GM23248 (cell line): ENCODE results near the gene RPP25L. TPM values are rescaled to one million over a fixed set of nuclear protein-coding genes. Genes with fewer than 3 reads are reported as not detected.

Experiments
- DNase-seq: peaks from one replicate; pipeline ENCODE4 v3.0.0-alpha.2; 2015
- H2AFZ ChIP-seq: fragments of 200-600 bp; sonication (generic); 2 replicates; pipeline ENCODE4 v1.6.1; 2016; ENCODE audit warnings: antibody characterized with exemption
- H3F3A ChIP-seq: fragments of 200-600 bp; sonication (generic); 2 replicates; pipeline ENCODE4 v1.6.1; 2016; ENCODE audit warnings: mild to moderate bottlenecking, antibody characterized with exemption, mixed run types; ENCODE audit not compliant: insufficient read depth
- H3K27ac ChIP-seq: fragments of 200-600 bp; sonication (generic); 2 replicates; pipeline ENCODE4 v1.5.1; 2016; ENCODE audit warnings: mild to moderate bottlenecking
- H3K27me3 ChIP-seq: fragments of 200-600 bp; sonication (generic); replicated peaks from 2 replicates; pipeline ENCODE4 v1.6.1; 2016; ENCODE audit warnings: mild to moderate bottlenecking; ENCODE audit not compliant: insufficient read depth
- H3K36me3 ChIP-seq: fragments of 200-600 bp; sonication (generic); 2 replicates; pipeline ENCODE4 v1.6.1; 2016; ENCODE audit warnings: low read depth, mild to moderate bottlenecking
- H3K4me1 ChIP-seq: fragments of 200-600 bp; sonication (generic); 2 replicates; pipeline ENCODE4 v1.6.1; 2016; ENCODE audit warnings: mild to moderate bottlenecking; ENCODE audit not compliant: insufficient read depth
- H3K4me2 ChIP-seq: fragments of 200-600 bp; sonication (generic); one replicate; pipeline ENCODE4 v1.6.1; 2016; ENCODE audit warnings: mild to moderate bottlenecking; ENCODE audit not compliant: unreplicated experiment
- H3K4me3 ChIP-seq: fragments of 200-600 bp; sonication (generic); 2 replicates; pipeline ENCODE4 v1.5.1; 2016; ENCODE audit warnings: mild to moderate bottlenecking
- H3K79me2 ChIP-seq: fragments of 200-600 bp; sonication (generic); 2 replicates; pipeline ENCODE4 v1.6.1; 2016; ENCODE audit warnings: mild to moderate bottlenecking; ENCODE audit not compliant: insufficient read depth
- H3K9ac ChIP-seq: fragments of 200-600 bp; sonication (generic); 2 replicates; pipeline ENCODE4 v1.6.1; 2016; ENCODE audit warnings: mild to moderate bottlenecking
- H3K9me2 ChIP-seq: fragments of 200-600 bp; sonication (generic); 2 replicates; pipeline ENCODE4 v1.6.1; 2016; ENCODE audit warnings: mixed run types, mild to moderate bottlenecking, moderate library complexity; ENCODE audit not compliant: insufficient read depth
- H3K9me3 ChIP-seq: fragments of 200-600 bp; sonication (generic); one replicate; pipeline ENCODE4 v1.6.1; 2017; ENCODE audit warnings: low read depth
- H4K20me1 ChIP-seq: fragments of 200-600 bp; sonication (generic); 2 replicates; pipeline ENCODE4 v1.6.0; 2016; ENCODE audit not compliant: insufficient read depth
- EZH2 ChIP-seq: fragments of 200-600 bp; sonication (generic); IDR thresholded peaks from 2 replicates; pipeline ENCODE4 v1.6.1; 2018; ENCODE audit warnings: antibody characterized with exemption, mild to moderate bottlenecking; ENCODE audit not compliant: insufficient read depth, poor library complexity, severe bottlenecking
- EZH2phosphoT487 ChIP-seq: fragments of 200-600 bp; sonication (generic); IDR thresholded peaks from 2 replicates; pipeline ENCODE4 v1.6.1; 2018; ENCODE audit warnings: antibody characterized with exemption, moderate library complexity, mild to moderate bottlenecking, low read depth; ENCODE audit not compliant: insufficient read depth
- WGBS, 2 experiments: methylation state at CpG; one replicate each; pipeline ENCODE4 v1.1.6; 2015 to 2017; ENCODE audit warnings: low lambda C conversion rate in 2 of 2, low coverage in 1 of 2; ENCODE audit errors: missing lambda C conversion rate in 2 of 2; 5-methylcytosine and 5-hydroxymethylcytosine counted together
- in situ Hi-C: fragments of 300-500 bp; cut with MboI; formaldehyde crosslinking; loops from 2 replicates; pipeline ENCODE4 v1.15.0; 2020
- polyA plus RNA-seq: library from polyadenylated mRNA; unstranded; fragments of >200 nt; fragmentation: Nextera tagmentation; extraction: Ambion mirVana; gene quantifications from 2 replicates; pipeline ENCODE4 v1.2.1, GENCODE V29; 2016
- total RNA-seq: library from RNA; depleted of rRNA; stranded (reverse); fragments of >200 nt; shearing (Covaris generic); gene quantifications from 2 replicates; pipeline ENCODE4 v1.2.3, GENCODE V29; 2014

The RPP25L gene
- total and polyA plus RNA-seq, 2 experiments from 2014 or later: 16.9 to 21.0 TPM

GRCh38 chr9:34570809-34571480 is 41.0 kb downstream of the RPP25L start:
- Histone ChIP-seq H3K27me3 (peaks cover 21% of the 10 kb centered on the region), H3K4me1 (no peaks in the 10 kb centered on the region), H3K9ac (no peak overlapping the region), H3K79me2 (no peaks in the 10 kb centered on the region), H3K4me3 (no peak overlapping the region), H3F3A (no peaks in the 10 kb centered on the region), H2AFZ (no peak overlapping the region), H3K36me3 (no peaks in the 10 kb centered on the region), H3K4me2 (no peak overlapping the region), H3K9me2 (no peaks in the 10 kb centered on the region), H3K9me3 (no peaks in the 10 kb centered on the region), H4K20me1 (no peaks in the 10 kb centered on the region), H3K27ac (no peak overlapping the region)
- 67 to 71% methylated on average over 7 of the region's 7 CpGs for WGBS, 2 experiments
- in situ Hi-C loops: no loop called here
- no peak for DNase-seq
- TF ChIP-seq EZH2phosphoT487 (no peak), EZH2 (no peak)

GRCh38 chr9:34570376-34570775 is 41.5 kb downstream of the RPP25L start:
- Histone ChIP-seq H3K4me2 (no peak overlapping the region), H3K9me2 (no peaks in the 10 kb centered on the region), H3K79me2 (no peaks in the 10 kb centered on the region), H3K36me3 (no peaks in the 10 kb centered on the region), H3F3A (no peaks in the 10 kb centered on the region), H3K9ac (no peak overlapping the region), H4K20me1 (no peaks in the 10 kb centered on the region), H3K27ac (no peak overlapping the region), H3K9me3 (no peaks in the 10 kb centered on the region), H3K27me3 (peaks cover 17% of the 10 kb centered on the region), H3K4me3 (no peak overlapping the region), H2AFZ (no peak overlapping the region), H3K4me1 (no peaks in the 10 kb centered on the region)
- no peak for DNase-seq
- TF ChIP-seq EZH2phosphoT487 (no peak), EZH2 (no peak)
- 6% methylated on average over 11 of the region's 11 CpGs for WGBS, 2 experiments
- in situ Hi-C loops: no loop called here

GRCh38 chr9:34568774-34569173 is 43.1 kb downstream of the RPP25L start:
- DNase-seq: no peak
- H3K9me2 ChIP-seq: no peaks in the 10 kb centered on the region
- no peak overlapping the region for H3K4me2 ChIP-seq
- H2AFZ ChIP-seq: no peak overlapping the region
- no peaks in the 10 kb centered on the region for H4K20me1 ChIP-seq
- no peaks in the 10 kb centered on the region for H3K4me1 ChIP-seq
- no peak overlapping the region for H3K4me3 ChIP-seq
- in situ Hi-C loops: no loop called here
- H3K27ac ChIP-seq: no peak overlapping the region
- no peaks in the 10 kb centered on the region for H3K79me2 ChIP-seq
- no peaks in the 10 kb centered on the region for H3K36me3 ChIP-seq
- no peak overlapping the region for H3K9ac ChIP-seq
- H3F3A ChIP-seq: no peaks in the 10 kb centered on the region
- H3K27me3 ChIP-seq: peaks cover 17% of the 10 kb centered on the region
- no peaks in the 10 kb centered on the region for H3K9me3 ChIP-seq
- WGBS, 2 experiments: 75% methylated on average over 12 of the region's 12 CpGs
- TF ChIP-seq EZH2phosphoT487 (no peak), EZH2 (no peak)

- no peaks in the 10 kb centered on the region for H3K4me1 ChIP-seq
- TF ChIP-seq EZH2phosphoT487: no peak
- no peak for TF ChIP-seq EZH2
- H3K36me3 ChIP-seq: no peaks in the 10 kb centered on the region
- no peak overlapping the region for H3K27ac ChIP-seq
- H3K27me3 ChIP-seq: peaks cover 17% of the 10 kb centered on the region
- H3F3A ChIP-seq: no peaks in the 10 kb centered on the region
- 81 to 83% methylated on average over 7 of the region's 7 CpGs for WGBS, 2 experiments
- no peaks in the 10 kb centered on the region for H3K9me3 ChIP-seq
- no peak overlapping the region for H3K9ac ChIP-seq
- H4K20me1 ChIP-seq: no peaks in the 10 kb centered on the region
- H2AFZ ChIP-seq: no peak overlapping the region
- H3K9me2 ChIP-seq: no peaks in the 10 kb centered on the region
- H3K79me2 ChIP-seq: no peaks in the 10 kb centered on the region
- in situ Hi-C loops: no loop called here
- H3K4me3 ChIP-seq: no peak overlapping the region
- no peak for DNase-seq
- no peak overlapping the region for H3K4me2 ChIP-seq
Observed at GRCh38 chr9:34568133-34568532, 43.8 kb downstream of the RPP25L start.
